Testis (tissue), 3 donors: ENCODE data around the gene FBXW7. TPM values are rescaled to one million over a fixed set of nuclear protein-coding genes. Genes with fewer than 3 reads are reported as not detected.

Experiments
- DNase-seq: peaks from one replicate; pipeline ENCODE4 v3.0.0-alpha.2; 2019
- H3K27ac ChIP-seq, 2 donors: fragments of 200-600 bp; sonication (generic); one replicate each; pipeline ENCODE4 v1.5.1; 2019
- H3K27me3 ChIP-seq: fragments of 200-600 bp; sonication (generic); one replicate; pipeline ENCODE4 v1.5.1; 2019
- H3K36me3 ChIP-seq: fragments of 200-600 bp; sonication (generic); one replicate; pipeline ENCODE4 v1.5.1; 2017; ENCODE audit warnings: low read depth; ENCODE audit errors: missing control alignments
- H3K4me1 ChIP-seq: fragments of 200-600 bp; sonication (generic); one replicate; pipeline ENCODE4 v1.5.1; 2019
- H3K4me3 ChIP-seq, 2 donors: fragments of 200-600 bp; sonication (generic); one replicate each; pipeline ENCODE4 v1.5.1; 2017 to 2019
- H3K9me3 ChIP-seq: fragments of 200-600 bp; sonication (generic); one replicate; pipeline ENCODE4 v1.5.1; 2017
- CTCF ChIP-seq, 3 experiments: fragments of 450-650 bp in 2 of 3; fragments of 200-600 bp in 1 of 3; sonication (generic) in 1 of 3; IDR thresholded peaks; one replicate each; pipeline ENCODE4 v1.5.1; 2016 to 2019; ENCODE audit warnings: antibody characterized with exemption in 3 of 3, mild to moderate bottlenecking in 2 of 3, moderate library complexity in 1 of 3
- POLR2A ChIP-seq: fragments of 450-650 bp; IDR thresholded peaks from one replicate; pipeline ENCODE4 v1.6.1; 2017; ENCODE audit warnings: antibody characterized with exemption, mild to moderate bottlenecking, moderate library complexity
- WGBS, 2 donors: methylation state at CpG; one replicate each; pipeline ENCODE4 v1.1.5; 2018; 5-methylcytosine and 5-hydroxymethylcytosine counted together
- intact Hi-C: fragments of 100-400 bp; cut with DNase I; formaldehyde crosslinking; loops from one replicate; pipeline ENCODE4 v1.15.1; 2023; ENCODE audit warnings: low total_unique reads
- polyA plus RNA-seq: library from polyadenylated mRNA; stranded (reverse); fragments of 350-450 nt; fragmentation: Illumina TruSeq; extraction: RNeasy Lipid Tissue Mini Kit (QIAGEN cat#74804); gene quantifications from one replicate; pipeline ENCODE4 v1.2.3, GENCODE V29; 2014; ENCODE audit warnings: low read depth, low replicate concordance; ENCODE audit not compliant: insufficient read depth
- total RNA-seq, 2 donors: library from RNA; depleted of rRNA; stranded (reverse); fragments of >200 nt; gene quantifications; one replicate each; pipeline ENCODE4 v1.2.3, GENCODE V29; 2016

FBXW7 gene
- total and polyA plus RNA-seq, 3 donors from 2014 or later: 44.8 to 68.5 (median 55.4) TPM

- 24 to 30% methylated on average over 4 of the region's 4 CpGs for WGBS, 2 donors
- Histone ChIP-seq H3K4me3 (peak overlapping the region; percentile 33 to 42), H3K36me3 (no peaks in the 10 kb centered on the region), H3K4me1 (peaks cover 6% of the 10 kb centered on the region), H3K9me3 (no peaks in the 10 kb centered on the region), H3K27ac (peak overlapping the region in 1 of 2 donors; percentile 71), H3K27me3 (no peaks in the 10 kb centered on the region)
- intact Hi-C loops: no loop called here
- no peak for DNase-seq
- TF ChIP-seq CTCF (IDR thresholded peaks at IDR 0.05): no peak
- no peak for TF ChIP-seq POLR2A
Measured at GRCh38 chr4:152352215-152352614, 183.7 kb downstream of the FBXW7 start.

GRCh38 chr4:152351080-152351479 lies 184.8 kb downstream of the FBXW7 start:
- Histone ChIP-seq H3K27me3 (no peaks in the 10 kb centered on the region), H3K4me1 (peaks cover 6% of the 10 kb centered on the region), H3K27ac (no peak overlapping the region), H3K9me3 (no peaks in the 10 kb centered on the region), H3K36me3 (no peaks in the 10 kb centered on the region), H3K4me3 (no peak overlapping the region)
- 60 to 71% methylated on average over 2 of the region's 2 CpGs for WGBS, 2 donors
- no peak for DNase-seq
- intact Hi-C loops: no loop called here
- no peak for TF ChIP-seq POLR2A
- no peak for TF ChIP-seq CTCF (IDR thresholded peaks at IDR 0.05)

GRCh38 chr4:152348670-152349069 lies 187.2 kb downstream of the FBXW7 start:
- Histone ChIP-seq H3K9me3 (no peaks in the 10 kb centered on the region), H3K4me3 (no peak overlapping the region), H3K36me3 (no peaks in the 10 kb centered on the region), H3K27me3 (no peaks in the 10 kb centered on the region), H3K4me1 (peaks cover 6% of the 10 kb centered on the region), H3K27ac (no peak overlapping the region)
- intact Hi-C loops: no loop called here
- no peak for DNase-seq
- no peak for TF ChIP-seq CTCF (IDR thresholded peaks at IDR 0.05)
- 59 to 63% methylated on average over 1 of the region's 1 CpG for WGBS, 2 donors

- intact Hi-C loops: no loop called here
- WGBS, 2 donors: 93 to 97% methylated on average over 4 of the region's 4 CpGs
- TF ChIP-seq CTCF (IDR thresholded peaks at IDR 0.05): no peak
- no peak for TF ChIP-seq POLR2A
- no peaks in the 10 kb centered on the region for H3K36me3 ChIP-seq
- H3K27ac ChIP-seq: no peak overlapping the region
- DNase-seq: no peak
- no peaks in the 10 kb centered on the region for H3K9me3 ChIP-seq
- no peak overlapping the region for H3K4me3 ChIP-seq
- H3K4me1 ChIP-seq: no peaks in the 10 kb centered on the region
- no peaks in the 10 kb centered on the region for H3K27me3 ChIP-seq
Measured at GRCh38 chr4:152346979-152347378, 188.9 kb downstream of the FBXW7 start.

GRCh38 chr4:152346526-152346925 lies 189.4 kb downstream of the FBXW7 start:
- intact Hi-C loops: no loop called here
- TF ChIP-seq CTCF (IDR thresholded peaks at IDR 0.05) (no peak), POLR2A (no peak)
- Histone ChIP-seq H3K4me3 (no peak overlapping the region), H3K27me3 (no peaks in the 10 kb centered on the region), H3K9me3 (no peaks in the 10 kb centered on the region), H3K4me1 (no peaks in the 10 kb centered on the region), H3K36me3 (no peaks in the 10 kb centered on the region), H3K27ac (no peak overlapping the region)
- WGBS, 2 donors: 70 to 83% methylated on average over 2 of the region's 2 CpGs
- no peak for DNase-seq
